Measurements from ENCODE around the gene ADGRD1.

Gene ADGRD1

GRCh38 chr12:131032082-131032750, 78.5 kb downstream of the ADGRD1 start:
- no peak for DNase-seq (ENCODE audit: insufficient read length, low spot score)
- no peak for FAIRE-seq
- TF ChIP-seq TAF1 (IDR thresholded peaks at IDR 0.05; ENCODE audit: low read depth, low read length) (no peak), POLR2AphosphoS5 (IDR thresholded peaks at IDR 0.05; ENCODE audit: low read depth, low read length) (no peak), SPI1 (IDR thresholded peaks at IDR 0.05; ENCODE audit: low read depth, low read length) (no peak), POU2F2 (IDR thresholded peaks at IDR 0.05; ENCODE audit: low read depth, low read length) (no peak), PAX5 (IDR thresholded peaks at IDR 0.05; ENCODE audit: insufficient read depth, low read length, severe bottlenecking) (no peak), POLR2A (IDR thresholded peaks at IDR 0.05; ENCODE audit: low read depth, low read length) (no peak)

GRCh38 chr12:131033486-131033885, 79.8 kb downstream of the ADGRD1 start:
- no peak for TF ChIP-seq POLR2A (IDR thresholded peaks at IDR 0.05; ENCODE audit: low read depth, low read length)
- TF ChIP-seq POLR2AphosphoS5 (IDR thresholded peaks at IDR 0.05; ENCODE audit: low read depth, low read length) = no peak
- TF ChIP-seq PAX5 (IDR thresholded peaks at IDR 0.05; ENCODE audit: insufficient read depth, low read length, severe bottlenecking) = no peak
- TF ChIP-seq POU2F2 (IDR thresholded peaks at IDR 0.05; ENCODE audit: low read depth, low read length) = no peak
- TF ChIP-seq TAF1 (IDR thresholded peaks at IDR 0.05; ENCODE audit: low read depth, low read length) = no peak
- no peak for TF ChIP-seq SPI1 (IDR thresholded peaks at IDR 0.05; ENCODE audit: low read depth, low read length)
- FAIRE-seq (no peak), DNase-seq (ENCODE audit: insufficient read length, low spot score) (no peak)

- TF ChIP-seq POLR2AphosphoS5 (IDR thresholded peaks at IDR 0.05; ENCODE audit: low read depth, low read length) (no peak), POLR2A (IDR thresholded peaks at IDR 0.05; ENCODE audit: low read depth, low read length) (no peak), PAX5 (IDR thresholded peaks at IDR 0.05; ENCODE audit: insufficient read depth, low read length, severe bottlenecking) (no peak), POU2F2 (IDR thresholded peaks at IDR 0.05; ENCODE audit: low read depth, low read length) (no peak), SPI1 (IDR thresholded peaks at IDR 0.05; ENCODE audit: low read depth, low read length) (no peak), TAF1 (IDR thresholded peaks at IDR 0.05; ENCODE audit: low read depth, low read length) (no peak)
- FAIRE-seq = no peak
These were observed 80.3 kb downstream of the ADGRD1 start for GRCh38 chr12:131033886-131034482.

GRCh38 chr12:131034631-131035244, 81.0 kb downstream of the ADGRD1 start:
- no peak for FAIRE-seq
- no peak for DNase-seq (ENCODE audit: insufficient read length, low spot score)
- TF ChIP-seq POLR2AphosphoS5 (IDR thresholded peaks at IDR 0.05; ENCODE audit: low read depth, low read length) = no peak
- no peak for TF ChIP-seq TAF1 (IDR thresholded peaks at IDR 0.05; ENCODE audit: low read depth, low read length)
- no peak for TF ChIP-seq SPI1 (IDR thresholded peaks at IDR 0.05; ENCODE audit: low read depth, low read length)
- TF ChIP-seq POLR2A (IDR thresholded peaks at IDR 0.05; ENCODE audit: low read depth, low read length) = no peak
- TF ChIP-seq POU2F2 (IDR thresholded peaks at IDR 0.05; ENCODE audit: low read depth, low read length) = no peak
- no peak for TF ChIP-seq PAX5 (IDR thresholded peaks at IDR 0.05; ENCODE audit: insufficient read depth, low read length, severe bottlenecking)

More at GRCh38 chr12:131033886-131034482, 80.3 kb downstream of the ADGRD1 start:
- DNase-seq (ENCODE audit: insufficient read length, low spot score) = no peak

- TF ChIP-seq PAX5 (IDR thresholded peaks at IDR 0.05; ENCODE audit: insufficient read depth, low read length, severe bottlenecking) (no peak), POU2F2 (IDR thresholded peaks at IDR 0.05; ENCODE audit: low read depth, low read length) (no peak), SPI1 (IDR thresholded peaks at IDR 0.05; ENCODE audit: low read depth, low read length) (no peak), TAF1 (IDR thresholded peaks at IDR 0.05; ENCODE audit: low read depth, low read length) (no peak)
- FAIRE-seq (no peak), DNase-seq (ENCODE audit: insufficient read length, low spot score) (no peak)
These were observed 81.6 kb downstream of the ADGRD1 start for GRCh38 chr12:131035245-131035681.

GRCh38 chr12:131038159-131038558, 84.5 kb downstream of the ADGRD1 start:
- FAIRE-seq = no peak
- TF ChIP-seq PAX5 (IDR thresholded peaks at IDR 0.05; ENCODE audit: insufficient read depth, low read length, severe bottlenecking) = no peak
- TF ChIP-seq POLR2AphosphoS5 (IDR thresholded peaks at IDR 0.05; ENCODE audit: low read depth, low read length) = no peak
- no peak for DNase-seq (ENCODE audit: insufficient read length, low spot score)

GRCh38 chr12:131038961-131039950, 85.5 kb downstream of the ADGRD1 start:
- no peak for DNase-seq (ENCODE audit: insufficient read length, low spot score)
- no peak for TF ChIP-seq PAX5 (IDR thresholded peaks at IDR 0.05; ENCODE audit: insufficient read depth, low read length, severe bottlenecking)
- no peak for TF ChIP-seq POLR2A (IDR thresholded peaks at IDR 0.05; ENCODE audit: low read depth, low read length)
- no peak for TF ChIP-seq POU2F2 (IDR thresholded peaks at IDR 0.05; ENCODE audit: low read depth, low read length)
- TF ChIP-seq TAF1 (IDR thresholded peaks at IDR 0.05; ENCODE audit: low read depth, low read length) = no peak
- no peak for TF ChIP-seq POLR2AphosphoS5 (IDR thresholded peaks at IDR 0.05; ENCODE audit: low read depth, low read length)
- no peak for TF ChIP-seq SPI1 (IDR thresholded peaks at IDR 0.05; ENCODE audit: low read depth, low read length)
- FAIRE-seq = no peak

- no peak for FAIRE-seq
- no peak for TF ChIP-seq SPI1 (IDR thresholded peaks at IDR 0.05; ENCODE audit: low read depth, low read length)
- no peak for TF ChIP-seq TAF1 (IDR thresholded peaks at IDR 0.05; ENCODE audit: low read depth, low read length)
- no peak for TF ChIP-seq PAX5 (IDR thresholded peaks at IDR 0.05; ENCODE audit: insufficient read depth, low read length, severe bottlenecking)
- no peak for TF ChIP-seq POLR2A (IDR thresholded peaks at IDR 0.05; ENCODE audit: low read depth, low read length)
- no peak for TF ChIP-seq POLR2AphosphoS5 (IDR thresholded peaks at IDR 0.05; ENCODE audit: low read depth, low read length)
- no peak for TF ChIP-seq POU2F2 (IDR thresholded peaks at IDR 0.05; ENCODE audit: low read depth, low read length)
- no peak for DNase-seq (ENCODE audit: insufficient read length, low spot score)
These were observed 86.8 kb downstream of the ADGRD1 start for GRCh38 chr12:131040491-131040890.
